Astrocyte of the hippocampus (primary cell): ENCODE results near the gene SUPT4H1.
A peak's percentile ranks its signal among the peaks of the same experiment; 100 is the strongest.
"Not testable (repeated sequence)": the region's sequence is repeated elsewhere in the genome, so short reads cannot be mapped to it uniquely, and the experiment has no call there.

ENCODE experiments used
- DNase-seq: peaks from one replicate; pipeline ENCODE4 v3.0.0; 2011; ENCODE audit warnings: low read depth, low spot score

The SUPT4H1 gene

GRCh38 chr17:58341136-58341860 is 10.7 kb downstream of the SUPT4H1 start:
- not testable (repeated sequence) for DNase-seq

GRCh38 chr17:58340405-58340876 is 11.6 kb downstream of the SUPT4H1 start:
- no peak for DNase-seq

- no peak for DNase-seq
Measured at GRCh38 chr17:58339755-58340404, 12.1 kb downstream of the SUPT4H1 start.

- DNase-seq, result peak; percentile 47
Measured at GRCh38 chr17:58338841-58339754, 12.9 kb downstream of the SUPT4H1 start.

- DNase-seq, result no peak
Measured at GRCh38 chr17:58338454-58338840, 13.6 kb downstream of the SUPT4H1 start.

- DNase-seq, result peak; percentile 92
Measured at GRCh38 chr17:58337600-58338453, 14.2 kb downstream of the SUPT4H1 start.

- DNase-seq, result no peak
Measured at GRCh38 chr17:58337210-58337599, 14.8 kb downstream of the SUPT4H1 start.

GRCh38 chr17:58336456-58337209 is 15.4 kb downstream of the SUPT4H1 start:
- DNase-seq, result no peak

GRCh38 chr17:58335779-58336455 is 16.1 kb downstream of the SUPT4H1 start:
- DNase-seq, result no peak

- no peak for DNase-seq
Measured at GRCh38 chr17:58335061-58335731, 16.8 kb downstream of the SUPT4H1 start.

- DNase-seq, result no peak
Measured at GRCh38 chr17:58334661-58335060, 17.3 kb downstream of the SUPT4H1 start.

GRCh38 chr17:58334256-58334655 is 17.7 kb downstream of the SUPT4H1 start:
- no peak for DNase-seq

- DNase-seq, result no peak
Measured at GRCh38 chr17:58333736-58334207, 18.2 kb downstream of the SUPT4H1 start.

GRCh38 chr17:58332778-58333735 is 18.9 kb downstream of the SUPT4H1 start:
- DNase-seq, result no peak

- no peak for DNase-seq
Measured at GRCh38 chr17:58331815-58332777, 19.9 kb downstream of the SUPT4H1 start.

GRCh38 chr17:58330997-58331814 is 20.8 kb downstream of the SUPT4H1 start:
- DNase-seq, result no peak
